WI38 (cell line): Measurements from ENCODE around the gene SPAG6.
"Not testable (repeated sequence)": the region's sequence is repeated elsewhere in the genome, so short reads cannot be mapped to it uniquely, and the experiment has no call there.

Source experiments
- H3K4me3 ChIP-seq: 2 replicates; pipeline ENCODE4 v1.5.1; 2011; ENCODE audit warnings: low read depth, mild to moderate bottlenecking, control low read depth, low read length
- TF ChIP-seq, protein P1 (sequence below): IDR thresholded peaks from 2 replicates; pipeline ENCODE4 v1.5.1; 2012; ENCODE audit warnings: low read depth, mild to moderate bottlenecking, control low read depth, low read length

SPAG6 gene

GRCh38 chr10:22344249-22344648 lies 1.0 kb upstream of the SPAG6 start:
- TF ChIP-seq, protein P1, sequence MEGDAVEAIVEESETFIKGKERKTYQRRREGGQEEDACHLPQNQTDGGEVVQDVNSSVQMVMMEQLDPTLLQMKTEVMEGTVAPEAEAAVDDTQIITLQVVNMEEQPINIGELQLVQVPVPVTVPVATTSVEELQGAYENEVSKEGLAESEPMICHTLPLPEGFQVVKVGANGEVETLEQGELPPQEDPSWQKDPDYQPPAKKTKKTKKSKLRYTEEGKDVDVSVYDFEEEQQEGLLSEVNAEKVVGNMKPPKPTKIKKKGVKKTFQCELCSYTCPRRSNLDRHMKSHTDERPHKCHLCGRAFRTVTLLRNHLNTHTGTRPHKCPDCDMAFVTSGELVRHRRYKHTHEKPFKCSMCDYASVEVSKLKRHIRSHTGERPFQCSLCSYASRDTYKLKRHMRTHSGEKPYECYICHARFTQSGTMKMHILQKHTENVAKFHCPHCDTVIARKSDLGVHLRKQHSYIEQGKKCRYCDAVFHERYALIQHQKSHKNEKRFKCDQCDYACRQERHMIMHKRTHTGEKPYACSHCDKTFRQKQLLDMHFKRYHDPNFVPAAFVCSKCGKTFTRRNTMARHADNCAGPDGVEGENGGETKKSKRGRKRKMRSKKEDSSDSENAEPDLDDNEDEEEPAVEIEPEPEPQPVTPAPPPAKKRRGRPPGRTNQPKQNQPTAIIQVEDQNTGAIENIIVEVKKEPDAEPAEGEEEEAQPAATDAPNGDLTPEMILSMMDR: no peak
- no peak overlapping the region for H3K4me3 ChIP-seq

DNA sequence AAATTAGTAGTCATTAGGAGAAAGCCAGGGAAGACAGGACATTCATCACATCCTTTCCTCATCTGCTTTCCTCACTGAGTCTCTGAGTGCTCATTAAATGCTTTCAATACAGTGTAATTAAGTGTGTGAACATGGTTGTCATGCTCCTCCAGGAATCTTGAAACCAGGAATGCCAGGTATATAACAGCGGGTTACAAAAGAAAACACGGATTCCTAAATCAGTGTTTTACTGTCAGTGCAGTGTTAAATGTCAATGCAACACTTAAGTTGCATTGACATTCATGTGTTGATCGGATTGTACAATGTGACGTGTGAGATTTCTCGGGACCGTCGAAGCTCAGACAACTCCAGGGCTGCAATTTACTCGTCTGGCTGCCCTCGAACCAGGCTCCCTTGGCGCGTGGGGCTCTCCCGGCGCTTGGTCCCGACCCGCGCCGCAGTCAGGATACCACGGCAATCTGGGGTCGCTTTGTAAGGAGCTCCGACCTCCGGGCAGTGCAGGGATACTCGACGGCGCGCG lies 455 bp upstream of the SPAG6 start:
- TF ChIP-seq, protein P1: no peak
- no peak overlapping the region for H3K4me3 ChIP-seq

DNA sequence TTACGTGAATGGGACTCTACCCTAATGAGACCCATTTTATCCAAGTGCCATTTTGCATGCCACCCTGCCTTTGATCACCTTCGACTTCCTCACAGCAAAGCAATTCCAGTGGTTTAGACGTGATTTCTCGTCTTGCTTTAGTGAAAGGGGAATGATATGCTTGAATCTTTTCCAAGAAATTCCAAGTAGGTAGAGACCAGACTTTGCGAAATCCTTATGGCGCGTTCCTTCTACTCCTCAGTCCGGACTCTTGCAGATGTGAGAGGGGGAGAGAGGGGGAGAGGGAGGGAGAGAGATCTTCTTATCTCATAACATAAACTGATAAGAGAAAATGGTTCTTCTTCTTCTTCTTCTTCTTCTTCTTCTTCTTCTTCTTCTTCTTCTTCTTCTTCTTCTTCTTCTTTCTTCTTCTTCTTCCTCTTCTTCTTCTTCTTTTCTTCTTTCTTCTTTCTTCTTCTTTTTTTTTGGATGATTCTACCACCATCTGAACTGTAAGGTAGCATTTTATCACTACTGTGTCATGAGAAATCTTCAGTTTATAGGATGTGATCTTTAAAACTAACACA lies 883 bp downstream of the SPAG6 start:
- no peak overlapping the region for H3K4me3 ChIP-seq
- TF ChIP-seq, protein P1: no peak

DNA sequence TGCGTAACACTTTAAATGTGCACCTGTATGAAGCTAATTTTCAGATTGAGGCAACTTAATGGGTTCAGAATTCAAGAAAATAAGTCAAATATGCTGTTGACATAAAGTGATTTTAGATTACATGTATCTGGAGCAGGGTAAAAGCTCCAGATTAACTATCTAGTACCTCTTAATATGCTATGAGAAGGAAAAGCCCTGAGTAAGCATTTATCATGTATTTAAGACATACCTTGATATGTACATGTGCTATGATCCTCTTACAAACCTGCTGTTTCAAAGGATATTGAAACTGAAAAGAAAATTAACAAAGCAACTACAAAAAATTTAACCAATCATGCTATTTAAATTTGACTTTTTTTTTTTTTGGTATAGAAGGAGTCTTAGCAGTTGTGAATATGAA lies 4.5 kb downstream of the SPAG6 start:
- no peak overlapping the region for H3K4me3 ChIP-seq
- TF ChIP-seq, protein P1: no peak

- TF ChIP-seq, protein P1: no peak
- no peak overlapping the region for H3K4me3 ChIP-seq
Measured at GRCh38 chr10:22351131-22351703, 5.9 kb downstream of the SPAG6 start.

GRCh38 chr10:22356324-22356873 lies 11.1 kb downstream of the SPAG6 start:
- TF ChIP-seq, protein P1: no peak

GRCh38 chr10:22357770-22358169 lies 12.5 kb downstream of the SPAG6 start:
- H3K4me3 ChIP-seq: not testable (repeated sequence)

More at GRCh38 chr10:22356324-22356873, 11.1 kb downstream of the SPAG6 start:
- no peak overlapping the region for H3K4me3 ChIP-seq

GRCh38 chr10:22363305-22363704 lies 18.0 kb downstream of the SPAG6 start:
- TF ChIP-seq, protein P1: no peak

More at GRCh38 chr10:22363305-22363704, 18.0 kb downstream of the SPAG6 start:
- no peak overlapping the region for H3K4me3 ChIP-seq
